ELR (cell line): Measurements from ENCODE around the gene PLA2G4B.

Experiments used
- DNase-seq: peaks from one replicate; pipeline ENCODE4 v3.0.0-alpha.2; 2015; ENCODE audit warnings: low read depth

Gene PLA2G4B

GRCh38 chr15:41869770-41870688 lies 31.4 kb downstream of the PLA2G4B start:
- no peak for DNase-seq

- peak; percentile 96 for DNase-seq
Measured at GRCh38 chr15:41870689-41871081, 32.0 kb downstream of the PLA2G4B start.

GRCh38 chr15:41871175-41871905 lies 32.7 kb downstream of the PLA2G4B start:
- no peak for DNase-seq

- DNase-seq, result no peak
Measured at GRCh38 chr15:41872166-41872747, 33.6 kb downstream of the PLA2G4B start.

- DNase-seq, result no peak
Measured at GRCh38 chr15:41873711-41874110, 35.1 kb downstream of the PLA2G4B start.

GRCh38 chr15:41874736-41875135 lies 36.1 kb downstream of the PLA2G4B start:
- no peak for DNase-seq

- no peak for DNase-seq
Measured at GRCh38 chr15:41876007-41876406, 37.4 kb downstream of the PLA2G4B start.

- DNase-seq, result no peak
Measured at GRCh38 chr15:41876689-41877088, 38.0 kb downstream of the PLA2G4B start.

GRCh38 chr15:41877631-41878354 lies 39.1 kb downstream of the PLA2G4B start:
- no peak for DNase-seq

- no peak for DNase-seq
Measured at GRCh38 chr15:41878355-41878699, 39.7 kb downstream of the PLA2G4B start.

GRCh38 chr15:41879321-41879845 lies 40.7 kb downstream of the PLA2G4B start:
- no peak for DNase-seq

GRCh38 chr15:41880156-41880877 lies 41.7 kb downstream of the PLA2G4B start:
- DNase-seq, result no peak

- DNase-seq, result no peak
Measured at GRCh38 chr15:41881086-41881485, 42.4 kb downstream of the PLA2G4B start.

- DNase-seq, result no peak
Measured at GRCh38 chr15:41881550-41881919, 42.9 kb downstream of the PLA2G4B start.

- DNase-seq, result no peak
Measured at GRCh38 chr15:41881920-41882688, 43.5 kb downstream of the PLA2G4B start.

- no peak for DNase-seq
Measured at GRCh38 chr15:41882689-41883483, 44.2 kb downstream of the PLA2G4B start.

- no peak for DNase-seq
Measured at GRCh38 chr15:41883484-41883825, 44.8 kb downstream of the PLA2G4B start.

- no peak for DNase-seq
Measured at GRCh38 chr15:41884458-41884857, 45.8 kb downstream of the PLA2G4B start.

- no peak for DNase-seq
Measured at GRCh38 chr15:41885321-41885720, 46.7 kb downstream of the PLA2G4B start.

GRCh38 chr15:41885841-41886240 lies 47.2 kb downstream of the PLA2G4B start:
- DNase-seq, result no peak
